Measurements from ENCODE around the gene AGMO.

DNA sequence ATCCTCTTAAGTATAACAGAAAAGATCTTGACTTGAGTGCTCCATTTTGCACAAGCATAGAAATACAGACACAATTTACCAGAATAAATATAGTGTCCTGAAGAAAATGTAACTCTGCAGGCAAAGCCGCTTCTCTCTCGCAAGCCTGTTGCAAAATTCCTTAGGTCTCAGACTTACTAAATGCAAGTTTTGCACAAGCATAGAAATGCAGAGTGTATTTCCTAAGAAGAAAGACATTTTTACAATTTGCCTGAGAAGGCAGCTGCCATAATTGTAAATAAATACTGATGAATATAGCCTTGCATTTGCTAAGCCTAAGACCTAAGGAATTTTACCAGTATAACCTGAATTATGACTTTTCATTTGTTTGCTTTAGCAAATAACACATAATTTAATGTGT is 67.1 kb downstream of the AGMO start:
- no peak for TF ChIP-seq POLR2A (IDR thresholded peaks at IDR 0.05)
- TF ChIP-seq, protein P1, sequence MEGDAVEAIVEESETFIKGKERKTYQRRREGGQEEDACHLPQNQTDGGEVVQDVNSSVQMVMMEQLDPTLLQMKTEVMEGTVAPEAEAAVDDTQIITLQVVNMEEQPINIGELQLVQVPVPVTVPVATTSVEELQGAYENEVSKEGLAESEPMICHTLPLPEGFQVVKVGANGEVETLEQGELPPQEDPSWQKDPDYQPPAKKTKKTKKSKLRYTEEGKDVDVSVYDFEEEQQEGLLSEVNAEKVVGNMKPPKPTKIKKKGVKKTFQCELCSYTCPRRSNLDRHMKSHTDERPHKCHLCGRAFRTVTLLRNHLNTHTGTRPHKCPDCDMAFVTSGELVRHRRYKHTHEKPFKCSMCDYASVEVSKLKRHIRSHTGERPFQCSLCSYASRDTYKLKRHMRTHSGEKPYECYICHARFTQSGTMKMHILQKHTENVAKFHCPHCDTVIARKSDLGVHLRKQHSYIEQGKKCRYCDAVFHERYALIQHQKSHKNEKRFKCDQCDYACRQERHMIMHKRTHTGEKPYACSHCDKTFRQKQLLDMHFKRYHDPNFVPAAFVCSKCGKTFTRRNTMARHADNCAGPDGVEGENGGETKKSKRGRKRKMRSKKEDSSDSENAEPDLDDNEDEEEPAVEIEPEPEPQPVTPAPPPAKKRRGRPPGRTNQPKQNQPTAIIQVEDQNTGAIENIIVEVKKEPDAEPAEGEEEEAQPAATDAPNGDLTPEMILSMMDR (IDR thresholded peaks at IDR 0.05), result no peak

Data from gastroesophageal sphincter (tissue), 3 donors.